IPS-11a (cell line): ENCODE measurements around the gene DCLK3.
A peak's percentile ranks its signal among the peaks of the same experiment; 100 is the strongest.

ENCODE experiments used
- H3K4me3 ChIP-seq: one replicate; pipeline ENCODE4 v1.5.1; 2013; ENCODE audit warnings: low read depth, low read length, control low read depth

Gene DCLK3

GRCh38 chr3:36763850-36764703 is at the start of gene DCLK3:
DCLK3 (minus strand) TSS chr3:36764553; CDS start chr3:36764263, 290 bp downstream.
- H3K4me3 ChIP-seq, result peak within 1 kb of the TSS; percentile 40

- H3K4me3 ChIP-seq, result no peak overlapping the region
These were observed 49.0 kb upstream of the DCLK3 start for GRCh38 chr3:36813305-36813704.

GRCh38 chr3:36812240-36812639 is 47.9 kb upstream of the DCLK3 start:
- no peak overlapping the region for H3K4me3 ChIP-seq

- no peak overlapping the region for H3K4me3 ChIP-seq
These were observed 47.4 kb upstream of the DCLK3 start for GRCh38 chr3:36811768-36812167.

- H3K4me3 ChIP-seq, result no peak overlapping the region
These were observed 40.1 kb upstream of the DCLK3 start for GRCh38 chr3:36804295-36805055.

- no peak overlapping the region for H3K4me3 ChIP-seq
These were observed 38.9 kb upstream of the DCLK3 start for GRCh38 chr3:36803091-36803791.

- no peak overlapping the region for H3K4me3 ChIP-seq
These were observed 36.3 kb upstream of the DCLK3 start for GRCh38 chr3:36800533-36801116.

- H3K4me3 ChIP-seq, result no peak overlapping the region
These were observed 32.5 kb upstream of the DCLK3 start for GRCh38 chr3:36796881-36797280.

- H3K4me3 ChIP-seq, result no peak overlapping the region
These were observed 31.8 kb upstream of the DCLK3 start for GRCh38 chr3:36796161-36796560.

- H3K4me3 ChIP-seq, result no peak overlapping the region
These were observed 31.3 kb upstream of the DCLK3 start for GRCh38 chr3:36795622-36796021.

- H3K4me3 ChIP-seq, result no peak overlapping the region
These were observed 28.0 kb upstream of the DCLK3 start for GRCh38 chr3:36792342-36792741.

GRCh38 chr3:36790765-36791164 is 26.4 kb upstream of the DCLK3 start:
- no peak overlapping the region for H3K4me3 ChIP-seq

GRCh38 chr3:36786921-36787890 is 22.9 kb upstream of the DCLK3 start:
- H3K4me3 ChIP-seq, result no peak overlapping the region

- no peak overlapping the region for H3K4me3 ChIP-seq
These were observed 19.8 kb upstream of the DCLK3 start for GRCh38 chr3:36784138-36784635.

GRCh38 chr3:36777424-36778218 is 13.3 kb upstream of the DCLK3 start:
- H3K4me3 ChIP-seq, result no peak overlapping the region

GRCh38 chr3:36776436-36776835 is 12.1 kb upstream of the DCLK3 start:
- no peak overlapping the region for H3K4me3 ChIP-seq

GRCh38 chr3:36774052-36774451 is 9.7 kb upstream of the DCLK3 start:
- no peak overlapping the region for H3K4me3 ChIP-seq

- H3K4me3 ChIP-seq, result no peak overlapping the region
These were observed 7.6 kb upstream of the DCLK3 start for GRCh38 chr3:36771931-36772330.

- no peak overlapping the region for H3K4me3 ChIP-seq
These were observed 5.6 kb upstream of the DCLK3 start for GRCh38 chr3:36769926-36770325.
